ENCODE results near the gene NECTIN1.
"Not testable (repeated sequence)": the region's sequence is repeated elsewhere in the genome, so short reads cannot be mapped to it uniquely, and the experiment has no call there.

NECTIN1 gene

GRCh38 chr11:119616586-119617339 is 112.2 kb downstream of the NECTIN1 start:
- no peak for DNase-seq (ENCODE audit: low spot score)

DNA sequence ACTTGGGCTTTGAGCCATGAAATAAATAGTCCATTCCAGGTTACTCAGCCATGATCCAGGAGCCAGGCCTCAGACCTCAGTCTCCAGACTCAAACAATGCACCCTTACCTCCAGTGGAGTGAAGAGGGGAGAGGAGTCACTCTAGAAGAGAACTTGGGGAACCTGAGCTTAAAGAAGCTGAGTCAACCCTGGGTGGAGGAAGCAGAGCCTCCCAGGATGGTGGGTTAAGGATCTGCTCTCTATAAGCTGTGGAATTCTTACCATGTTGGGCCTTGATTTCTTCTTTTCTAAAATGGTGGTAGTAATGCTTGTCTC is 113.2 kb downstream of the NECTIN1 start:
- no peak for DNase-seq (ENCODE audit: low spot score)

DNA sequence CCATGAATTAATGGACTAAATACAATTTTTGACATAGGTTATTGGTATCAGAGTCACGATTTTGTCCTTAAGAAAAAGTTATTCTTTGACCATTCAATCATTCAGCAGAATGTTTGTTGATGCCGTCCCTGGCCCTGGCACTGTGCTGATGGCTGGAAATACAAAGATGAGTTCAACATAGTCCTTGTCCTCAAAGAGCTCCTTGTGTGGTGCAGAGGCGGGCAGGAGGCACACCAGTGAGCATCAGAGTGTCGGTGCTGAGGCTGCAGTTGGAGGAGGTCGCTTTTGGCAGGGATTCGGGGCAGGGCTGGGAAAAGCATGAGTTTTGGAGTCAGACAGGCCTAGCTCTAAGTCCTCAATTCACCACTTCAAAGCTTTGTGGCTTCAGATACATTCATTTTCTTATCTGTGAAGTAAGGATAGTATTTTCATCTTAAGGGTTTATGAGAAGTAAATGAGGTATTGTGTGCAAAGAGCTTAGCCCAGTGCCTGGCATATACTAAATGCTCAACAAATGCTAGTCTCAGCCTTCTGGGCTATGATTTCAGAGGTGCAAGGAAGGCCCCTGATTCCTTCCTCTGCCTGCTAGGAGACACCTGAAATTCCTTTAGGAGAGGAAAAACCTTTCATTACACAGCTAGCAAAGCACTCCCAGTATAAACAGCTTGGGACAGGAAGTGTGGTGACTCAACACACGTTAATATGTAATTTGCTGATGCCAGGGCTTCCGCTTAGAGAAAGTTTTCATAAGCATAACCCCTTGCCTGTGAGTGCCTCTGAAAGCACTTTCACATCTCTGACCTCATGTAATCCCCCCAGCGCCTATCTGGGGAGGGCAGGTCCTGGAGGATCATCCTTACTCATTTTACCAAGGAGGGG is 113.8 kb downstream of the NECTIN1 start:
- no peak for DNase-seq (ENCODE audit: low spot score)

- no peak for DNase-seq (ENCODE audit: low spot score)
Measured at GRCh38 chr11:119614222-119615002, 114.6 kb downstream of the NECTIN1 start.

GRCh38 chr11:119612814-119613213 is 116.2 kb downstream of the NECTIN1 start:
- DNase-seq (ENCODE audit: low spot score), result no peak

- DNase-seq (ENCODE audit: low spot score), result no peak
Measured at GRCh38 chr11:119610836-119611426, 118.1 kb downstream of the NECTIN1 start.

- DNase-seq (ENCODE audit: low spot score), result no peak
Measured at GRCh38 chr11:119608781-119609180, 120.2 kb downstream of the NECTIN1 start.

DNA sequence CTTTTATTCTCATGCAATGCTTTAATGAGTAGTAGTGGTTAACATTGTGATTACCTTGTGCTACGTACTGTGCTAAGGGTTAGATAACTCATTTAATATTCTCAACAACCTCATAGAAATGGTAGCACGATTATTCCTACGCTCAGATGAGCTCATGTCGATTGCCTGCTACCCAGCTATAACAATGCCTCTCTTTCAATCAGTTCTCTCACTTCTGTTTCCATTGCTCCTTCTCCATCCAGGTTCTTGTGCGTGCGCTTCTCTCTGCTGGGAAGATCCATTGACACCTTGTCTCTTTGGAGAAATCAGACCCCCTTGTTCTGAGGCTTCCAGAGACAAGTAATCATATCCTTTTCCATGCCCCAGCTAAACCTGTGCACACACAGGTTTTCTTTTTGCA is 120.8 kb downstream of the NECTIN1 start:
- DNase-seq (ENCODE audit: low spot score), result no peak

DNA sequence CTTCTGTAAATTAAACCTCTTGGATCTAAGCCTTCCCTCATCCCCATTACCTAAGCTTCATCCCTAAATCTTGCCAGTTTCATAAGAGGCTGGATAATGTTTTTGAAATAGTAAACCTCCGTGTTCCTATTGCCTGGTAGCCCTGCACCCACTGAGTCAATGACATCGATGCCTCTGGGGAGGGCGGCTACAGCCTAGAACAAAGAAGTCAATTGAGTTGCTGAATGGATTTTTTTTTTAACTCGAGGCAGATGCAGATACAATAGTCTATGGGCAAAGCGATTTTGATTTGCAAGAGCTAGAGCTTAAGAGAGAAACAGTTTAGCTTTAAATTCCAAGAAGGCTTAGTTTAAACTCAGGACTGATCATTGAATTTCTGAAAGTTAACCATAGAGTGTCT is 121.3 kb downstream of the NECTIN1 start:
- DNase-seq (ENCODE audit: low spot score), result no peak

DNA sequence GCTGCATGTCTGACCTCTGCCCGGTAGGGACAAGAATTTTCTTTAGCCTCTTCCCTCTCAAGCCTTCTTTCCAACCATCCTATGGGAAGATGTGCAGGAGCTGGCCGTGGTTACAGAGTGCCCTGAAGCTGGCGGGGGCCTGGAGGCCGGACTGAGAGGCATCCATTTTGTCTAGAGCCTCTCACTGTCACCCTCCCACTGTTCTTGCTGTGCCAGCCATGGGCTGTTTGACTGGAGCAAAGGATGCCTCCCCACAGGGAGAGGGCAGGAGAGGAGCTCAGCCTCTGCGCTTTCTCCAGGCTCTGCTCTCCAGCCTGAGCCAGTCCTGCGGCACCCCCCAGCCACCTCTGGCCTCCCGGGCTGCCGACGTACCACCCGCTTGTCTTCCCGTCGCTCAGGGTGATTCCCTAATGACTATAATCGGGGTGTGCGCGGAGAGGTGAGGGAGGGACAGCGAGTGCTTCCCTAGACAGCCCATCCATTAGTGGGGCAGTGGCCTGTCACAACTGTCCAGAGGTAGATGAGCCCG is 123.8 kb downstream of the NECTIN1 start:
- DNase-seq (ENCODE audit: low spot score), result no peak

GRCh38 chr11:119602745-119603373 is 126.1 kb downstream of the NECTIN1 start:
- no peak for DNase-seq (ENCODE audit: low spot score)

DNA sequence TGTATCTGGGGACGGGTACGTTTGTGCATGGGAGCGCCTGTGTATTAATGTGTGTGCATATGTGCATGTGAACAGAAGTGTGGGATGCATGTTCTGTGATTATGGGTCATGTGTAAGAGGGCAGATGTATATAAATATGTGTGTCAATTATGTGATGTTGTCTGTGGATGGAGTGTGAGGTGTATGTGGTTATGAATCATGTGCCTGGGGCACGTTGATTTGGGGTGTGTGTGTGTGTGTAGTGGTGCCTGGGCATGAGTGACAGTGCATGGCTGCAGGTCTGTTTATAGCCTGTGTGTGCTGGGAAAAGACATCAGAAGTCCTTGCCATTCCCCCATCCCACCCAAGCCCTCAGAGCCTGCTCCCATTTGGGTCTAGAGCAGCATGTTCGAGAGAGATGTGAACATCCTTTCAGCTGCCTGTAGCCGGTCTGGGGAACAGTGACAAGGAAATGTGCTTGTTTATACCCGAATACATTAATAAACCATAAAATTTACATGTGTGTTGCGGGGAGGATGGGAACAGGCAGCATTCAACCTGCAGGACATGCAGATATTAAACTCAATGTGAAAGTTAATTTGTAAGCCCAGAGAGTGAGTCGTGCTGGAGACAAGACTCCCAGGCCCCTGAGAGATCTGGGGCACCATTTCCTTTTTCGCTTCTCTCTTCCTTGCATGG is 129.0 kb downstream of the NECTIN1 start:
- no peak for DNase-seq (ENCODE audit: low spot score)

DNA sequence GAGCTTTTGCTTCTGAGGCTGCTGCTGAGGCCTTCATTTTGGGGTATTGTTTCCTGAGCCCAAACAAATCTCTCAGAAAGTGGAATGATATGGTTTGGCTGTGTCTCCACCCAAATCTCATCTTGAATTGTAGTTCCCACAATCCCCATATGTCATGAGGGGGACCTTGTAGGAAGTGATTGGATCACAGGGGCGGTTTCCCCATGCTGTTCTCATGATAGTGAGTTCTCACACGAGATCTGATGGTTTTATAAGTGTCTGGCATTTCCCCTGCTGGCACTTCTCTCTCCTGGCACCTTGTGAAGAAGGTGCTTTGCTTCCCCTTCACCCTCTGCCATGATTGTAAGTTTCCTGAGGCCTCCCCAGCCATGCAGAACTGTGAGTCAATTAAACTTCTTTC is 133.1 kb downstream of the NECTIN1 start:
- not testable (repeated sequence) for DNase-seq (ENCODE audit: low spot score)

- DNase-seq (ENCODE audit: low spot score), result no peak
Measured at GRCh38 chr11:119594639-119595249, 134.3 kb downstream of the NECTIN1 start.

DNA sequence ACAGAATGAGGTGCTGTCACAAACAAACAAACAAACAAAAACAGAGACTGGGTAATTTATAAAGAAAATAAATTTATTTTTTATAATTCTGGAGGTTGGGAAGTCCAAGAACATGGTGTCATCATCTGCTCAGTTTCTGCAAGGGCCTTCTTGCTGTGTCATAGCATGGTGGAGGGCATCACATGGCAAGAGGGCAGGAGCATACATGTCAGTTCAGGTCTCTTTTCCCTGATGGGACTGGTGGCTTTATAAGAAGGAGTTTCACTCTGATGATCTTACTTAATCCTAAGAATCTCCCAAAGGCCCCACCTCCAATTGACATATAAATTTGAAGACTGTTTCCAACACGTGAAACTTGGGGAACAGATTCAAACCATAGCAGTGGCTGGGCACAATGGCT is 135.7 kb downstream of the NECTIN1 start:
- DNase-seq (ENCODE audit: low spot score), result no peak

DNA sequence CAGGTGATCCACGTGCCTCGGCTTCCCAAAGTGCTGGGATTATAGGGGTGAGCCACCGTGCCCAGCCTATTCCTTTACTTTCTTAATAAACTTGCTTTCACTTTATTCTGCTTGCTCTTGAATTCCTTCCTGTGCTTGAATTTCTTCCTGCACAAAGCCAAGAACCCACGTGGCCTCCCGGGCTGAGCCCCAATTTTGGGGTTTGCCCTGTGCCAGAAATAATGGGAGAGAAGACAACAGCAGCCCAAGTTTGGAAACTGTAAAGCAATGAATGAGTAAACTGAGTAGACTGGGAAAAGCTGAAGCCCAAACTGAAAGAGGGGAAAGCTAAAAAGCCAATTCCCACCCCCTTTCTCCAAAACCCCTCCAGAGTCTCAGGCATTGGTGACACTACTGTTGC is 136.4 kb downstream of the NECTIN1 start:
- no peak for DNase-seq (ENCODE audit: low spot score)

DNA sequence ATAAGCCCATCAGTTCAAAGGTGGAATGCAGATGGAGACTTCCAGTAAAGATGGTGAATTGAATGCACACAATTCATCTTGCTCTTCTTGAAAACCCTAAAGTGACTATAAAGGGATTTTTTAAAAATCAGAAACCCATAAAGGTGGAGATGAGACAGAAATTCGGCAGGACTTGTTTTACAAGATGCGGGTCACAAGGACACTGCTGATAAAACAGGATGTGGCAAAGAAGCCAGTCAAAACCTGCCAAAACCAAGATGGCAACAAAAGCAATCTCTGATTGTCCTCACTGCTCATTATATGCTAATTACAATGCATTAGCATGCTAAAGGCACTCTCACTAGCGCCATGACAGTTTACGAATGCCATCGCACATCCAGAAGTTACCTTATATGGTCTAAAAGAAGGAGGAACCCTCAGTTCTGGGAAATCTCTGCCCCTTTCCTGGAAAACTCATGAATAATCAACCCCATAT is 137.1 kb downstream of the NECTIN1 start:
- DNase-seq (ENCODE audit: low spot score), result no peak

GRCh38 chr11:119590651-119591351 is 138.2 kb downstream of the NECTIN1 start:
- DNase-seq (ENCODE audit: low spot score), result no peak

DNA sequence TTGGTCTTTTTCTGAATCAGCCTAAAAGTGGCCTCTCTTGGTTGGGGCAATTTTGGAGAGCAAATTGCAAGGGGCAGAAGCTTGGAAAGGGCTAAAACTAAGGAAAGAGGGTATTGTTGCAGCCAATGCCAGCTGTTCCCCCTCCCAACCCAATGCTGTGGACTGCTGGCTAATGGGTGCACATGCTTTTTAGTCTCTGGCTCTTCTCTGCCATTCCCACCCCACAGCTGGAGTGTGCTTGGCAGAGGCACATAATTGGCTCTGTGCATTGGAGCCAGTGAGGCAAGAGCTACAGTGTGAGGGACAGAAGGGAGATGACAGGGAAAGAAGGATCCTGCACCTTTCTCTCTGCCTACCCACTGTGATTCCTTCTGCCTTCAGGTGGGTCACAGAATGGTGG is 140.0 kb downstream of the NECTIN1 start:
- no peak for DNase-seq (ENCODE audit: low spot score)
